Measurements from ENCODE around the gene ZNF526.

GRCh38 chr19:42245231-42245630 lies 25.1 kb downstream of the ZNF526 start:
- TF ChIP-seq POLR2A (IDR thresholded peaks at IDR 0.05) (no peak), EP300 (IDR thresholded peaks at IDR 0.05) (no peak)
- TF ChIP-seq, protein P1, sequence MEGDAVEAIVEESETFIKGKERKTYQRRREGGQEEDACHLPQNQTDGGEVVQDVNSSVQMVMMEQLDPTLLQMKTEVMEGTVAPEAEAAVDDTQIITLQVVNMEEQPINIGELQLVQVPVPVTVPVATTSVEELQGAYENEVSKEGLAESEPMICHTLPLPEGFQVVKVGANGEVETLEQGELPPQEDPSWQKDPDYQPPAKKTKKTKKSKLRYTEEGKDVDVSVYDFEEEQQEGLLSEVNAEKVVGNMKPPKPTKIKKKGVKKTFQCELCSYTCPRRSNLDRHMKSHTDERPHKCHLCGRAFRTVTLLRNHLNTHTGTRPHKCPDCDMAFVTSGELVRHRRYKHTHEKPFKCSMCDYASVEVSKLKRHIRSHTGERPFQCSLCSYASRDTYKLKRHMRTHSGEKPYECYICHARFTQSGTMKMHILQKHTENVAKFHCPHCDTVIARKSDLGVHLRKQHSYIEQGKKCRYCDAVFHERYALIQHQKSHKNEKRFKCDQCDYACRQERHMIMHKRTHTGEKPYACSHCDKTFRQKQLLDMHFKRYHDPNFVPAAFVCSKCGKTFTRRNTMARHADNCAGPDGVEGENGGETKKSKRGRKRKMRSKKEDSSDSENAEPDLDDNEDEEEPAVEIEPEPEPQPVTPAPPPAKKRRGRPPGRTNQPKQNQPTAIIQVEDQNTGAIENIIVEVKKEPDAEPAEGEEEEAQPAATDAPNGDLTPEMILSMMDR (IDR thresholded peaks at IDR 0.05), result no peak

All from ovary (tissue), 3 donors.